Caco-2 (cell line): ENCODE data around the gene GULP1. TPM values are rescaled to one million over a fixed set of nuclear protein-coding genes. Genes with fewer than 3 reads are reported as not detected.

Experiments used
- BruUV-seq: library from RNA; stranded (reverse); fragments of 400-500 nt; replicated peaks from 2 replicates; lab custom pipeline; 2021; lab: Mats Ljungman, UMichigan
- CTCF ChIA-PET: fragments of 300-600 bp; sonication (Branson Sonifier 250); formaldehyde crosslinking; loops from one replicate; lab custom pipeline; 2022; ENCODE audit warnings: antibody characterized with exemption; lab: Charles Lee
- POLR2A ChIA-PET: fragments of 300-600 bp; sonication (Branson Sonifier 250); formaldehyde crosslinking; loops from one replicate; lab custom pipeline; 2022; ENCODE audit warnings: antibody characterized with exemption; lab: Charles Lee
- DNase-seq, 2 experiments: peaks; one replicate each; pipeline versions ENCODE4 v3.0.0 to v3.0.0-alpha.2; 2020 to 2022
- H3K27me3 ChIP-seq: replicated peaks from 2 replicates; pipeline ENCODE4 v1.6.0; 2011; ENCODE audit warnings: low read length; ENCODE audit not compliant: control insufficient read depth, insufficient read depth
- H3K36me3 ChIP-seq: 2 replicates; pipeline ENCODE4 v1.5.1; 2011; ENCODE audit warnings: low read length; ENCODE audit not compliant: control insufficient read depth, insufficient read depth
- H3K4me1 ChIP-seq: fragments of 250-450 bp; sonication (Bioruptor Pico); 2 replicates; pipeline ENCODE4 v1.5.1; 2020; ENCODE audit warnings: mild to moderate bottlenecking
- H3K4me3 ChIP-seq: 2 replicates; pipeline ENCODE4 v1.5.1; 2011; ENCODE audit warnings: low read depth, mild to moderate bottlenecking, control low read depth, low read length
- H3K9me3 ChIP-seq: fragments of 250-450 bp; sonication (Bioruptor Pico); 2 replicates; pipeline ENCODE4 v1.5.1; 2020; ENCODE audit warnings: mild to moderate bottlenecking, moderate library complexity
- H3K27ac Mint-ChIP-seq: one replicate; pipeline ENCODE4 v1.8.0; 2022; ENCODE audit warnings: mixed read lengths; ENCODE audit not compliant: unreplicated experiment
- H3K27me3 Mint-ChIP-seq: one replicate; pipeline ENCODE4 v1.8.0; 2022; ENCODE audit warnings: mixed read lengths; ENCODE audit not compliant: insufficient read depth, unreplicated experiment
- H3K36me3 Mint-ChIP-seq: one replicate; pipeline ENCODE4 v1.8.0; 2022; ENCODE audit warnings: mild to moderate bottlenecking, mixed read lengths; ENCODE audit not compliant: insufficient read depth, unreplicated experiment
- H3K4me1 Mint-ChIP-seq: one replicate; pipeline ENCODE4 v1.8.0; 2022; ENCODE audit warnings: low read depth, mixed read lengths; ENCODE audit not compliant: unreplicated experiment
- H3K4me3 Mint-ChIP-seq: one replicate; pipeline ENCODE4 v1.8.0; 2022; ENCODE audit warnings: mild to moderate bottlenecking, moderate library complexity, mixed read lengths; ENCODE audit not compliant: unreplicated experiment
- H3K9me3 Mint-ChIP-seq: one replicate; pipeline ENCODE4 v1.8.0; 2022; ENCODE audit warnings: mixed read lengths; ENCODE audit not compliant: unreplicated experiment
- intact Hi-C: fragments of 100-400 bp; cut with micrococcal nuclease; formaldehyde crosslinking; loops from one replicate; pipeline ENCODE4 v1.10.0; 2022; ENCODE audit not compliant: unreplicated experiment
- total RNA-seq: library from RNA; stranded (reverse); gene quantifications from 2 replicates; pipeline ENCODE4 v1.2.3, GENCODE V29; 2022
- TF ChIP-seq, protein P1 (sequence below), 2 experiments: fragments of 200-600 bp in 1 of 2; IDR thresholded peaks; 1 replicate in 1 of 2; 2 replicates in 1 of 2; pipeline versions ENCODE4 v1.5.1 to v1.8.0; 2011 to 2022; ENCODE audit warnings: antibody characterized with exemption in 1 of 2, control low read depth in 1 of 2, inconsistent platforms in 1 of 2, low read depth in 1 of 2, low read length in 1 of 2, mild to moderate bottlenecking in 1 of 2, moderate library complexity in 1 of 2; ENCODE audit not compliant: insufficient read depth in 1 of 2, severe bottlenecking in 1 of 2, unreplicated experiment in 1 of 2

Gene GULP1
- total RNA-seq, 1 experiment from 2014 or later = 32.4 TPM

DNA sequence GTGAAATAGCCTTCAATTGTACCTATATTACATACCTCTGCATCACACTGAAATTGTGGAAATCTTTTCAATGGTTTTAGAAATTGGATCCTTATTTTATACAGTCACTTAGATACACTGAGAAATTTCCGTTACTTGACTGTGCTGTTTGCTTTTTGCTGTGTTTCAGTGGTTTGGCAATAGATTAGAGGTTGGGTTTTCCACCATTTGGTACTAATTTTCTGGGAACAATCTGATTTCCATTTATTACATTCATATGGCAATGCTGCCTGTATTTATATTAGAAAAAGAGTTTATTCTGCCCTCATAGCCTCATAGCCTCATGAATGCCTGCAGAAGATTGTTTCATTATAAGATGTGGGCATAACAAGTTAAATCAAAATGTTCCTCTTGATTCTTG is 285.0 kb downstream of the GULP1 start:
- Mint-ChIP-seq H3K36me3 (no peaks in the 10 kb centered on the region), H3K9me3 (no peaks in the 10 kb centered on the region), H3K27ac (no peak overlapping the region), H3K4me3 (no peak overlapping the region), H3K4me1 (no peaks in the 10 kb centered on the region), H3K27me3 (no peaks in the 10 kb centered on the region)
- TF ChIP-seq, protein P1, sequence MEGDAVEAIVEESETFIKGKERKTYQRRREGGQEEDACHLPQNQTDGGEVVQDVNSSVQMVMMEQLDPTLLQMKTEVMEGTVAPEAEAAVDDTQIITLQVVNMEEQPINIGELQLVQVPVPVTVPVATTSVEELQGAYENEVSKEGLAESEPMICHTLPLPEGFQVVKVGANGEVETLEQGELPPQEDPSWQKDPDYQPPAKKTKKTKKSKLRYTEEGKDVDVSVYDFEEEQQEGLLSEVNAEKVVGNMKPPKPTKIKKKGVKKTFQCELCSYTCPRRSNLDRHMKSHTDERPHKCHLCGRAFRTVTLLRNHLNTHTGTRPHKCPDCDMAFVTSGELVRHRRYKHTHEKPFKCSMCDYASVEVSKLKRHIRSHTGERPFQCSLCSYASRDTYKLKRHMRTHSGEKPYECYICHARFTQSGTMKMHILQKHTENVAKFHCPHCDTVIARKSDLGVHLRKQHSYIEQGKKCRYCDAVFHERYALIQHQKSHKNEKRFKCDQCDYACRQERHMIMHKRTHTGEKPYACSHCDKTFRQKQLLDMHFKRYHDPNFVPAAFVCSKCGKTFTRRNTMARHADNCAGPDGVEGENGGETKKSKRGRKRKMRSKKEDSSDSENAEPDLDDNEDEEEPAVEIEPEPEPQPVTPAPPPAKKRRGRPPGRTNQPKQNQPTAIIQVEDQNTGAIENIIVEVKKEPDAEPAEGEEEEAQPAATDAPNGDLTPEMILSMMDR (IDR thresholded peaks at IDR 0.05; ENCODE audit: insufficient read depth in 1 of 2, low read depth in 1 of 2, low read length in 1 of 2, severe bottlenecking in 1 of 2, unreplicated experiment in 1 of 2) = no peak
- Histone ChIP-seq H3K4me3 (no peak overlapping the region), H3K9me3 (no peaks in the 10 kb centered on the region), H3K36me3 (no peaks in the 10 kb centered on the region), H3K4me1 (peaks cover 7% of the 10 kb centered on the region; the same call in 1 of the 2 replicates), H3K27me3 (no peaks in the 10 kb centered on the region)
- ChIA-PET CTCF (no interaction called here), POLR2A (no interaction called here)
- no TSS peak for BruUV-seq
- DNase-seq = no peak
- intact Hi-C loops = no loop called here

DNA sequence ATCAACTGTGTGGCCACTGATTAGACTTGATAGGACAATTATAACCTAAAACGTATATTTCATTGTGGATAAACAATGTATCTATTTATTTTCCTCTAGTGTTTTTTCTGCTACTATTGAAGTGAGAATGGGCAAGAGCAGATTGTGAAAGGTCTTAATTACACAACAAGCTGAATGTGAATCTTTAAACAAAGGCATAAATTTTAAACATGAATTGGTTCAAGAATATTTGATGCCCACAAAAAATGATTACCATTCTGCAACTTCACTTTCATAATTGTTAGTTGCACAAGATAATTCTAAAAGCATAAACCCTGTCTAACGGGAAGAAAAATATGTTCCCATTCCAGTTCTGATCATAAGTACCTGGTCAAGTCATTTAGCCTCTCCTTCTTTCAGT is 285.6 kb downstream of the GULP1 start:
- no peak overlapping the region for H3K4me3 ChIP-seq
- intact Hi-C loops = no loop called here
- POLR2A ChIA-PET = no interaction called here
- peaks cover 7% of the 10 kb centered on the region; the same call in 1 of the 2 replicates for H3K4me1 ChIP-seq
- H3K4me1 Mint-ChIP-seq = no peaks in the 10 kb centered on the region
- H3K27me3 Mint-ChIP-seq = no peaks in the 10 kb centered on the region
- no peaks in the 10 kb centered on the region for H3K27me3 ChIP-seq
- no peak overlapping the region for H3K27ac Mint-ChIP-seq
- H3K36me3 ChIP-seq = no peaks in the 10 kb centered on the region
- no TSS peak for BruUV-seq
- H3K36me3 Mint-ChIP-seq = no peaks in the 10 kb centered on the region
- no peak for DNase-seq
- no peak overlapping the region for H3K4me3 Mint-ChIP-seq
- TF ChIP-seq, protein P1 (IDR thresholded peaks at IDR 0.05; ENCODE audit: insufficient read depth in 1 of 2, low read depth in 1 of 2, low read length in 1 of 2, severe bottlenecking in 1 of 2, unreplicated experiment in 1 of 2) = no peak
- CTCF ChIA-PET = no interaction called here
- no peaks in the 10 kb centered on the region for H3K9me3 Mint-ChIP-seq
- H3K9me3 ChIP-seq = no peaks in the 10 kb centered on the region

DNA sequence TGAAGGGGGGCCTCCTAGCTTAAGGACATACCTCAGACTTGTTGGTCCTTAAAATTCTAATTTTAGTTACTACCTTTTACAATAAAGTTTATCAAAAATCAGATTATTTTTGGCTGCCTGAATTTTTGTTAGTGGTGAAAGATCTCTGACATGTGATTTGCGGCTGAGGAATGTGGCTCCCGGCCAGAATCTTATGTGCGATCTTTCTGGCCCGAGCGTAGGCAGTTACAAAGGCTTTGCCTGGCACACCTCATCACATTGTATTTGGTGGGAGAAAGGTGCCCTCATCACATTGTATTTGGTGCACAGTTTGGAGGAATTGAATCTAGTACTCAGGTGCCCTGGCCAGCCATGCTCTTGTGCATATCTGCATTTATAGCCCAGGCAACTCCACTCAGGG is 289.1 kb downstream of the GULP1 start:
- Mint-ChIP-seq H3K36me3 (no peaks in the 10 kb centered on the region), H3K4me3 (no peak overlapping the region), H3K27ac (no peak overlapping the region), H3K27me3 (no peaks in the 10 kb centered on the region), H3K9me3 (no peaks in the 10 kb centered on the region), H3K4me1 (no peaks in the 10 kb centered on the region)
- H3K4me1 ChIP-seq = no peaks in the 10 kb centered on the region
- CTCF ChIA-PET = no interaction called here
- BruUV-seq = no TSS peak
- TF ChIP-seq, protein P1 (IDR thresholded peaks at IDR 0.05; ENCODE audit: insufficient read depth in 1 of 2, low read depth in 1 of 2, low read length in 1 of 2, severe bottlenecking in 1 of 2, unreplicated experiment in 1 of 2) = no peak
- no peak overlapping the region for H3K4me3 ChIP-seq
- no peak for DNase-seq
- H3K9me3 ChIP-seq = no peaks in the 10 kb centered on the region
- no peaks in the 10 kb centered on the region for H3K27me3 ChIP-seq
- intact Hi-C loops = no loop called here
- H3K36me3 ChIP-seq = no peaks in the 10 kb centered on the region
- POLR2A ChIA-PET = no interaction called here
